HG03457 (cell line): ENCODE measurements around the gene MPO.

ENCODE experiments used
- ATAC-seq: cut with Tn5 transposase; IDR thresholded peaks from one replicate; pipeline ENCODE4 v1.9.1; 2021; ENCODE audit warnings: moderate number of reproducible peaks; ENCODE audit not compliant: unreplicated experiment

The MPO gene

GRCh38 chr17:58306131-58306951 lies 25.6 kb upstream of the MPO start:
- no peak for ATAC-seq

- no peak for ATAC-seq
Observed at GRCh38 chr17:58305626-58306025, 24.9 kb upstream of the MPO start.

- ATAC-seq, result no peak
Observed at GRCh38 chr17:58304750-58305486, 24.2 kb upstream of the MPO start.

GRCh38 chr17:58303971-58304749 lies 23.4 kb upstream of the MPO start:
- no peak for ATAC-seq

GRCh38 chr17:58302919-58303585 lies 22.3 kb upstream of the MPO start:
- ATAC-seq, result no peak

- no peak for ATAC-seq
Observed at GRCh38 chr17:58302171-58302918, 21.6 kb upstream of the MPO start.

GRCh38 chr17:58301504-58302150 lies 20.9 kb upstream of the MPO start:
- no peak for ATAC-seq

GRCh38 chr17:58300336-58300735 lies 19.6 kb upstream of the MPO start:
- no peak for ATAC-seq

GRCh38 chr17:58294034-58294433 lies 13.3 kb upstream of the MPO start:
- no peak for ATAC-seq

GRCh38 chr17:58291246-58291645 lies 10.5 kb upstream of the MPO start:
- ATAC-seq, result no peak

- ATAC-seq, result no peak
Observed at GRCh38 chr17:58289869-58290268, 9.1 kb upstream of the MPO start.

- no peak for ATAC-seq
Observed at GRCh38 chr17:58285422-58285810, 4.7 kb upstream of the MPO start.

- ATAC-seq, result no peak
Observed at GRCh38 chr17:58284613-58285421, 4.1 kb upstream of the MPO start.

- no peak for ATAC-seq
Observed at GRCh38 chr17:58283674-58284612, 3.2 kb upstream of the MPO start.

GRCh38 chr17:58282442-58282841 lies 1.7 kb upstream of the MPO start:
- ATAC-seq, result no peak

GRCh38 chr17:58281511-58282011 lies 826 bp upstream of the MPO start:
- no peak for ATAC-seq

- ATAC-seq, result no peak
Observed at GRCh38 chr17:58279736-58280479, 827 bp downstream of the MPO start.
